Upper lobe of left lung (tissue), 4 donors: Measurements from ENCODE around the gene ARHGEF37.

Source experiments
- POLR2A ChIP-seq, 4 donors: fragments of 450-650 bp; IDR thresholded peaks; one replicate each; pipeline ENCODE4 v1.5.1; 2016 to 2017; ENCODE audit warnings: antibody characterized with exemption in 4 of 4, mild to moderate bottlenecking in 2 of 4
- TF ChIP-seq, protein P1 (sequence below), 6 experiments: fragments of 450-650 bp in 4 of 6; fragments of 200-600 bp in 2 of 6; sonication (generic) in 2 of 6; IDR thresholded peaks; one replicate each; pipeline ENCODE4 v1.5.1; 2016 to 2019; ENCODE audit warnings: antibody characterized with exemption in 6 of 6

DNA sequence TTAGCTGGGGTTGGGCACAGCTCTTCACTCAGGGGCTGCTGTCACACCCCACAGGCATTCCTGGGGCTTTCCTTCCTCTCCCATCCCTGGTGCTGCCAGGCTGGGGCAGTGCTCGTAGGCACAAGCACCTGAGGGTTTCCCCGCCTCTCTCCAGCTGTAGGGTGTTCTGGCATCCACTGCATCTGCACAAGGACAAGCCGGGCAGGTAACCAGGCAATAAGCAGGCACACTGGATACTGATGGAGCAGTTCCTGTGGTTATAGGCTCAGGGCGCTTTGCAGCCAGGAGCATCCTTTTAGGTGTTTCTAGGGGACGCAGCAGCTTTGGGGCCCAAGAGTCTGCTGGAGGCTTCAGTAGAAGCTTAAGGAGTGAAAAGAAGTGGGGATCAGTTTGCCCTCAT is 56.8 kb downstream of the ARHGEF37 start:
- TF ChIP-seq, protein P1, sequence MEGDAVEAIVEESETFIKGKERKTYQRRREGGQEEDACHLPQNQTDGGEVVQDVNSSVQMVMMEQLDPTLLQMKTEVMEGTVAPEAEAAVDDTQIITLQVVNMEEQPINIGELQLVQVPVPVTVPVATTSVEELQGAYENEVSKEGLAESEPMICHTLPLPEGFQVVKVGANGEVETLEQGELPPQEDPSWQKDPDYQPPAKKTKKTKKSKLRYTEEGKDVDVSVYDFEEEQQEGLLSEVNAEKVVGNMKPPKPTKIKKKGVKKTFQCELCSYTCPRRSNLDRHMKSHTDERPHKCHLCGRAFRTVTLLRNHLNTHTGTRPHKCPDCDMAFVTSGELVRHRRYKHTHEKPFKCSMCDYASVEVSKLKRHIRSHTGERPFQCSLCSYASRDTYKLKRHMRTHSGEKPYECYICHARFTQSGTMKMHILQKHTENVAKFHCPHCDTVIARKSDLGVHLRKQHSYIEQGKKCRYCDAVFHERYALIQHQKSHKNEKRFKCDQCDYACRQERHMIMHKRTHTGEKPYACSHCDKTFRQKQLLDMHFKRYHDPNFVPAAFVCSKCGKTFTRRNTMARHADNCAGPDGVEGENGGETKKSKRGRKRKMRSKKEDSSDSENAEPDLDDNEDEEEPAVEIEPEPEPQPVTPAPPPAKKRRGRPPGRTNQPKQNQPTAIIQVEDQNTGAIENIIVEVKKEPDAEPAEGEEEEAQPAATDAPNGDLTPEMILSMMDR (IDR thresholded peaks at IDR 0.05): no peak
- no peak for TF ChIP-seq POLR2A (IDR thresholded peaks at IDR 0.05)
